MM.1S (cell line): ENCODE results near the gene VPS45.

ENCODE experiments used
- DNase-seq: peaks from one replicate; pipeline ENCODE4 v3.0.0-alpha.2; 2015
- H2AFZ ChIP-seq: fragments of 300-600 bp; sonication (generic); 2 replicates; pipeline ENCODE4 v1.6.0; 2016; ENCODE audit warnings: antibody characterized with exemption, low read length
- H3F3A ChIP-seq: fragments of 300-600 bp; sonication (generic); 2 replicates; pipeline ENCODE4 v1.6.1; 2016; ENCODE audit warnings: mild to moderate bottlenecking, antibody characterized with exemption, low read length, moderate library complexity, mixed read lengths; ENCODE audit not compliant: insufficient read depth
- H3K27ac ChIP-seq: fragments of 300-600 bp; sonication (generic); 2 replicates; pipeline ENCODE4 v1.5.1; 2016; ENCODE audit warnings: mild to moderate bottlenecking, low read length
- H3K27me3 ChIP-seq: fragments of 300-600 bp; sonication (generic); replicated peaks from 2 replicates; pipeline ENCODE4 v1.6.0; 2016; ENCODE audit warnings: low read length; ENCODE audit not compliant: insufficient read depth
- H3K36me3 ChIP-seq: fragments of 300-600 bp; sonication (generic); replicated peaks from 2 replicates; pipeline ENCODE4 v1.6.1; 2016; ENCODE audit warnings: mild to moderate bottlenecking, low read length, mixed read lengths; ENCODE audit not compliant: insufficient read depth
- H3K4me1 ChIP-seq: fragments of 300-600 bp; sonication (generic); 2 replicates; pipeline ENCODE4 v1.6.1; 2016; ENCODE audit warnings: low read length, mixed read lengths
- H3K4me2 ChIP-seq: fragments of 300-600 bp; sonication (generic); 2 replicates; pipeline ENCODE4 v1.6.0; 2016; ENCODE audit warnings: low read depth, low read length
- H3K4me3 ChIP-seq: fragments of 300-600 bp; sonication (generic); 2 replicates; pipeline ENCODE4 v1.5.1; 2016; ENCODE audit warnings: low read length, mixed read lengths
- H3K79me2 ChIP-seq: fragments of 300-600 bp; sonication (generic); 2 replicates; pipeline ENCODE4 v1.6.1; 2016; ENCODE audit warnings: mixed run types, low read length, mixed read lengths
- H3K9ac ChIP-seq: fragments of 300-600 bp; sonication (generic); 2 replicates; pipeline ENCODE4 v1.6.1; 2016; ENCODE audit warnings: low read length, mixed read lengths
- H3K9me2 ChIP-seq: fragments of 300-600 bp; sonication (generic); replicated peaks from 2 replicates; pipeline ENCODE4 v1.6.1; 2016; ENCODE audit warnings: mild to moderate bottlenecking, low read length, mixed read lengths; ENCODE audit not compliant: insufficient read depth
- H3K9me3 ChIP-seq: fragments of 300-600 bp; sonication (generic); replicated peaks from 2 replicates; pipeline ENCODE4 v1.6.1; 2016; ENCODE audit warnings: mild to moderate bottlenecking, low read length, mixed read lengths; ENCODE audit not compliant: insufficient read depth
- H4K20me1 ChIP-seq: fragments of 300-600 bp; sonication (generic); 2 replicates; pipeline ENCODE4 v1.6.1; 2016; ENCODE audit warnings: mild to moderate bottlenecking, low read length, moderate library complexity, mixed read lengths; ENCODE audit not compliant: insufficient read depth
- EZH2 ChIP-seq: fragments of 300-600 bp; sonication (generic); optimal IDR thresholded peaks from 2 replicates; pipeline ENCODE3; 2017; ENCODE audit warnings: low read depth, mild to moderate bottlenecking, antibody characterized with exemption, low read length, mixed read lengths
- EZH2phosphoT487 ChIP-seq: fragments of 300-600 bp; sonication (generic); IDR thresholded peaks from 2 replicates; pipeline ENCODE4 v1.6.1; 2018; ENCODE audit warnings: antibody characterized with exemption, low read length
- TF ChIP-seq, protein P1 (sequence below): fragments of 300-600 bp; sonication (generic); IDR thresholded peaks from 2 replicates; pipeline ENCODE4 v1.5.1; 2016; ENCODE audit warnings: antibody characterized with exemption, low read length, mixed read lengths

Gene VPS45

DNA sequence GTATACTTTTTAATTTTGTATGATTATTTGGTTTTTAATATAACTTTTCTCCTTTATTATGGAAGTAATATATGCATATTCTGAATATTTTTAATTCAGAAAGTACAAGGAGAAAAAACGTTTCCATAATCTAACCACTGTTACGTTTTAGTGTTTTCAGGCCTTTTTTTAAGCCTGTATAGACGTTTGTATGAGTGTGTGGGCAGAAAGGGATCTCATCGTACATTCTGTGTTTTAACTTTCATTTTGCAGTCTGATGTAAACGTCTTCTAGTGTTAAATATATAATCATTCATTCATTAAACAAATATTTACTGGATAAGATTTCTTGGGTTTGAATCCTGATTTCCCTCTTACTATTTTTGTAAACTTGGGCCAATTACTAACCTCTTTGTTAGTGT lies 44.1 kb downstream of the VPS45 start:
- Histone ChIP-seq H3K9ac (no peak overlapping the region), H3K4me2 (no peak overlapping the region), H3K9me2 (no peaks in the 10 kb centered on the region), H3K36me3 (no peaks in the 10 kb centered on the region), H3K4me1 (peaks cover 22% of the 10 kb centered on the region), H3K4me3 (no peak overlapping the region), H3K9me3 (no peaks in the 10 kb centered on the region), H3K79me2 (no peaks in the 10 kb centered on the region), H3K27ac (no peak overlapping the region), H4K20me1 (no peaks in the 10 kb centered on the region), H3K27me3 (no peaks in the 10 kb centered on the region), H3F3A (no peaks in the 10 kb centered on the region), H2AFZ (no peak overlapping the region)
- DNase-seq: no peak
- TF ChIP-seq, protein P1, sequence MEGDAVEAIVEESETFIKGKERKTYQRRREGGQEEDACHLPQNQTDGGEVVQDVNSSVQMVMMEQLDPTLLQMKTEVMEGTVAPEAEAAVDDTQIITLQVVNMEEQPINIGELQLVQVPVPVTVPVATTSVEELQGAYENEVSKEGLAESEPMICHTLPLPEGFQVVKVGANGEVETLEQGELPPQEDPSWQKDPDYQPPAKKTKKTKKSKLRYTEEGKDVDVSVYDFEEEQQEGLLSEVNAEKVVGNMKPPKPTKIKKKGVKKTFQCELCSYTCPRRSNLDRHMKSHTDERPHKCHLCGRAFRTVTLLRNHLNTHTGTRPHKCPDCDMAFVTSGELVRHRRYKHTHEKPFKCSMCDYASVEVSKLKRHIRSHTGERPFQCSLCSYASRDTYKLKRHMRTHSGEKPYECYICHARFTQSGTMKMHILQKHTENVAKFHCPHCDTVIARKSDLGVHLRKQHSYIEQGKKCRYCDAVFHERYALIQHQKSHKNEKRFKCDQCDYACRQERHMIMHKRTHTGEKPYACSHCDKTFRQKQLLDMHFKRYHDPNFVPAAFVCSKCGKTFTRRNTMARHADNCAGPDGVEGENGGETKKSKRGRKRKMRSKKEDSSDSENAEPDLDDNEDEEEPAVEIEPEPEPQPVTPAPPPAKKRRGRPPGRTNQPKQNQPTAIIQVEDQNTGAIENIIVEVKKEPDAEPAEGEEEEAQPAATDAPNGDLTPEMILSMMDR: no peak
- TF ChIP-seq EZH2phosphoT487 (no peak), EZH2 (no peak)

DNA sequence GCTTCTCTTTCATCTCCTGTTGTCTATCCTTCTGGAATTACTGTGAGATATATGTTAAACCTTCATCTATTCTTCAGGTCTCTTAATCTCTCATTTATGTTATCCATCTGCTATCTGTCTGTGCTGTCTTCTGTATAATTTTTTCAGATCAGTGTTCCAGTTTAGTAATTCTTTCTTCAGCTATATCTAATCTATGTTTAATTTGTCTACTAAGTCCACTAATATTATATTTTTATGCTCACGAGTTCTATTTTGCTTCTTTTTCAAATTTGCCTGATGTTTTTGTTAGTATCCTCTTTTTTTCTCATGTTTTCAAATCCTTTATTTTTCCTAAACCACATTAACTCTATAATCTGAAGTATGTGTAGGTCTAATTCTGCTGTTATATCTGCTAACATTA lies 47.5 kb downstream of the VPS45 start:
- Histone ChIP-seq H3K4me1 (peaks cover 8% of the 10 kb centered on the region; the same call in 1 of the 2 replicates), H3K27me3 (no peaks in the 10 kb centered on the region), H3K9me2 (no peaks in the 10 kb centered on the region), H3K9ac (no peak overlapping the region), H3K27ac (no peak overlapping the region), H3K36me3 (no peaks in the 10 kb centered on the region), H3K79me2 (no peaks in the 10 kb centered on the region), H3K4me2 (no peak overlapping the region), H3F3A (no peaks in the 10 kb centered on the region), H3K4me3 (no peak overlapping the region), H3K9me3 (no peaks in the 10 kb centered on the region), H2AFZ (no peak overlapping the region), H4K20me1 (no peaks in the 10 kb centered on the region)
- DNase-seq: no peak
- TF ChIP-seq EZH2phosphoT487: no peak
- TF ChIP-seq EZH2: no peak
- TF ChIP-seq, protein P1: no peak

DNA sequence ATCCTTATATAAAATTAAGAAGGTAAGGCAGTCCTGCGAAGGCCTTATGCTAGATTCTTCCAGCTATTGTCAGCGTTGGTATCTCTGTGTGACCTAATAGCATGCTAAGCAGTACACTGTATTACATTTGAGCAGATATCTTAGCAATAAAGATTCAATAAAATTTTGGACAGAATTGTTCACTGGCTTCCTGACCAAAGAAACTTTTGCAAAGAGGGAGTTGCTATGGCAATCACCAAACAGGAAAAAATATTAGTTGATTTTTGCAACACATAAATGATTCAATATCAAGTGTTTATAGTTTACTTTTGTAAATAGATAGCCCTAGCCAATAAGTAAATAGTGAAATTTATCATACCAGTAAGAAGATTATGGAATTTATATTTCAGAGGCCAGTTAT lies 51.1 kb downstream of the VPS45 start:
- DNase-seq: no peak
- no peaks in the 10 kb centered on the region for H3K36me3 ChIP-seq
- no peaks in the 10 kb centered on the region for H3K9me3 ChIP-seq
- no peak overlapping the region for H3K4me2 ChIP-seq
- H2AFZ ChIP-seq: no peak overlapping the region
- no peaks in the 10 kb centered on the region for H3F3A ChIP-seq
- no peak overlapping the region for H3K4me3 ChIP-seq
- TF ChIP-seq EZH2phosphoT487 (no peak), EZH2 (no peak)
- TF ChIP-seq, protein P1: no peak
- no peak overlapping the region for H3K27ac ChIP-seq
- no peaks in the 10 kb centered on the region for H3K27me3 ChIP-seq
- no peak overlapping the region for H3K9ac ChIP-seq
- 0 out of 2 replicates have a peak, but pooled peaks cover 4% of the 10 kb centered on the region for H3K4me1 ChIP-seq
- H3K9me2 ChIP-seq: no peaks in the 10 kb centered on the region
- H4K20me1 ChIP-seq: no peaks in the 10 kb centered on the region
- H3K79me2 ChIP-seq: no peaks in the 10 kb centered on the region
